Cardiac fibroblast (primary cell): ENCODE measurements around the gene WDR62.

Experiments
- DNase-seq, 2 donors: peaks; one replicate each; pipeline versions ENCODE4 v3.0.0 to v3.0.0-alpha.2; 2010; ENCODE audit warnings: low read depth in 2 of 2
- H3K4me3 ChIP-seq, 2 donors: replicated peaks in 1 of 2; 1 replicate in 1 of 2; 2 replicates in 1 of 2; pipeline ENCODE4 v1.5.1; 2011; ENCODE audit warnings: low read depth in 2 of 2, low read length in 2 of 2, mild to moderate bottlenecking in 2 of 2, moderate library complexity in 1 of 2
- TF ChIP-seq, protein P1 (sequence below): IDR thresholded peaks from one replicate; pipeline ENCODE4 v1.5.1; 2011; ENCODE audit warnings: low read depth, mild to moderate bottlenecking, low read length, inconsistent platforms

WDR62 gene

DNA sequence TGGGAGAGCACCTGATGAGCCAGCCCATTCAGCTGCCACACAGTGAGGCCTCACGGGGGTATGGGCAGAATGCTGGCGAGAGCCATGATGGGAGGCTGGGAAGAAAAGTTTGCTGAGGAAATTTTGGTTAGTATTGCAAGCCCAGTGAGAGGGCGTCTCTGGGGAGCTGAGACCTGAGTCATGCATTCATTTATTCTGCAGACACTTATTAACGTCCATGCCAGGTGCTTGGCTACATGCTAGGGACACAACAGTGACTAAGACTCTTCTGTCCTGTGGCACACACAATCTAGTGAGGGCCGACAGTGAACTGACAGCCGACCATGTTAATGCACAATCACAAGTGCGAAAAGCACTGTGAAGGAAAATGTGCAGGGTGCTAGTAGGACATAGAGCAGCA lies 27.2 kb downstream of the WDR62 start:
- TF ChIP-seq, protein P1, sequence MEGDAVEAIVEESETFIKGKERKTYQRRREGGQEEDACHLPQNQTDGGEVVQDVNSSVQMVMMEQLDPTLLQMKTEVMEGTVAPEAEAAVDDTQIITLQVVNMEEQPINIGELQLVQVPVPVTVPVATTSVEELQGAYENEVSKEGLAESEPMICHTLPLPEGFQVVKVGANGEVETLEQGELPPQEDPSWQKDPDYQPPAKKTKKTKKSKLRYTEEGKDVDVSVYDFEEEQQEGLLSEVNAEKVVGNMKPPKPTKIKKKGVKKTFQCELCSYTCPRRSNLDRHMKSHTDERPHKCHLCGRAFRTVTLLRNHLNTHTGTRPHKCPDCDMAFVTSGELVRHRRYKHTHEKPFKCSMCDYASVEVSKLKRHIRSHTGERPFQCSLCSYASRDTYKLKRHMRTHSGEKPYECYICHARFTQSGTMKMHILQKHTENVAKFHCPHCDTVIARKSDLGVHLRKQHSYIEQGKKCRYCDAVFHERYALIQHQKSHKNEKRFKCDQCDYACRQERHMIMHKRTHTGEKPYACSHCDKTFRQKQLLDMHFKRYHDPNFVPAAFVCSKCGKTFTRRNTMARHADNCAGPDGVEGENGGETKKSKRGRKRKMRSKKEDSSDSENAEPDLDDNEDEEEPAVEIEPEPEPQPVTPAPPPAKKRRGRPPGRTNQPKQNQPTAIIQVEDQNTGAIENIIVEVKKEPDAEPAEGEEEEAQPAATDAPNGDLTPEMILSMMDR = no peak
- peak in 1 of 2 donors; percentile 66 for DNase-seq
- H3K4me3 ChIP-seq = no peak overlapping the region

DNA sequence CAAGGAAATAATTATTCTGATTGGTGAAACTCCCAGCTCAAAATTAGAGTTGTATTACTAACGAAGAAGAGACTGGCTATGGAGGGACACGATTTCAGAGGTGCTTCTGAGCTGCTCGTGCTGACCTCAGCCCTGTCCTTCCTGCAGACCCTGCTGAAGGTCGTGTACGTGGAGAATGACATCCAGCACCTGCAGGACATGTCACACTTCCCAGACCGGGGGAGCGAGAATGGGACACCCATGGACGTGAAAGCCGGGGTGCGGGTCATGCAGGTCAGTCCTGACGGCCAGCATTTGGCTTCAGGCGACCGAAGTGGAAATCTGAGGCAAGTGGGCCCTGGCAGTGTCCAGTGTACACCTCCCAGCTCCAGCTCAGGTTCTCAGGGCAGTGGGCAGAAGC lies 28.2 kb downstream of the WDR62 start:
- TF ChIP-seq, protein P1 = no peak
- no peak for DNase-seq
- H3K4me3 ChIP-seq = no peak overlapping the region

DNA sequence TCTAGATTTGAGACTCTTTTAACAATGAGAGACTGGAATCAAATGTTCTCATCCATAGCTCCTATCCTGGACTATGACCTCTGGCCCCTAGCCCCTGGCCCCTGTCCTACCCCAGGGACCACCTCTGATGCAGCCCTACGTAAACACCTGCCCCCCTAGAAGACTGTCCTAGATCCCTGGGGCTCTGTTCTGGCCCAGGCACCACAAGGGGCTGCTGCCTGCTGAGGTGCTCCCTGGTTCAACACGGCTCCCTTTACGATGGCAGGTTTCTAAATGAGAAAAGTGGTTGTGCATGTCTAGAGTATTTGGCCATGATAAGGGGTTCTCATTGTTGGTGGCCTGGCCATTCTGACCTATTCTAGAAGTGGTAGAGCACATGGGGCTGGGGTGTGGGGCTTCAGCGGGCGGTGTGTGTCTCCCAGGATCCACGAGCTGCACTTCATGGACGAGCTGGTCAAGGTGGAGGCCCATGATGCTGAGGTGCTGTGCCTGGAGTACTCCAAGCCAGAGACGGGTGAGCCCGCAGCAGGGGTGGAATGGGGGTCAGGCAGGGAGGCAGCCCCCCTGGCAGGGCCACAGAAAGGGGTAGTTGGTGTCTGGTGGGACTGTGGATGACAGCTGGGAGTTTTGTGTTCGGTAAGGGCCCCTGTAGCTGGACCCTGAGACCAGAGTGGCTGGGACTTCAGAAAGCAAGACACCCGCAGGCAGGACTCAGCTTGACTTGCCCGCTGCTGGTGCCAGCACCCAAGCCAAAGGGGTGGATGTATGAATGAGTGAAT lies 29.7 kb downstream of the WDR62 start:
- H3K4me3 ChIP-seq = no peak overlapping the region
- TF ChIP-seq, protein P1 = no peak
- no peak for DNase-seq

DNA sequence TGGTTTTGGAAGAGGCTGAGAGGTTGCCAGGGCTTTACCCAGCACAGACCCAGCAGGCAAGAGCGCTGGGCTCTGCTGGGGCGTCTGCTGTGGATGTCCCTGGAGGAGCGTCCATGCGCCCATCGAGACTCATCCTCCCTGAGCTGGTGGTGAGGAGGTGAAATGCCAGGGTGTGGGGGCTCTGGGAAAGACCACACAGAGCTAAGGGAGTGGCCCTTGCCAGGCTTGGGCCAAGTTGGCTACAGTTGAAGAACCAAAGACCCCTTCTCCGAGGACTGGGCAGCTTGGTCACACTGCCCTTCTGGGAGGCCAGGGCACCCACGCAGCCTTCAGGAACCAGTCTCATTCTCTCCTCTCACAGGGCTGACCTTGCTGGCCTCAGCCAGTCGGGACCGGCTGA lies 31.6 kb downstream of the WDR62 start:
- DNase-seq = no peak
- TF ChIP-seq, protein P1 = no peak
- H3K4me3 ChIP-seq = no peak overlapping the region

DNA sequence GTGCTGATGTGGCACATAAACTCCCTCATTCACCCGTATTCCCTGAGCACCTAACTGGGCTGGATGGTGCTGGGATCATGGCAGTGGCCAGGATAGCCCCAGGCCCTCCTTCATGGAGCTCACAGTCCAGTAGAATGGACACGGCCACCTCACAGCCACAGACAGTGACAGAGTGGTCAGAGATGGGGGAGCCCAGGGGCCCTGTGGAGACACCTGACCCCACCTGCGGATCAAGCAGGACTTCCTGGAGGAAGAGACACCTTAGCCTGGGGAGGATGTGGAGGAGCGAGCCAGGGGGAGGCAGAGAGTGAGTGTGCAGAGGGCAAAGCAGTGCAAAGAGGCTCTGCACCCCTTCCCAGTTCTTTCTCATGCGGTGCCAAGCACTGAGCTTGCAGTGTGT lies 35.1 kb downstream of the WDR62 start:
- no peak overlapping the region for H3K4me3 ChIP-seq
- TF ChIP-seq, protein P1 = no peak
- DNase-seq = no peak

DNA sequence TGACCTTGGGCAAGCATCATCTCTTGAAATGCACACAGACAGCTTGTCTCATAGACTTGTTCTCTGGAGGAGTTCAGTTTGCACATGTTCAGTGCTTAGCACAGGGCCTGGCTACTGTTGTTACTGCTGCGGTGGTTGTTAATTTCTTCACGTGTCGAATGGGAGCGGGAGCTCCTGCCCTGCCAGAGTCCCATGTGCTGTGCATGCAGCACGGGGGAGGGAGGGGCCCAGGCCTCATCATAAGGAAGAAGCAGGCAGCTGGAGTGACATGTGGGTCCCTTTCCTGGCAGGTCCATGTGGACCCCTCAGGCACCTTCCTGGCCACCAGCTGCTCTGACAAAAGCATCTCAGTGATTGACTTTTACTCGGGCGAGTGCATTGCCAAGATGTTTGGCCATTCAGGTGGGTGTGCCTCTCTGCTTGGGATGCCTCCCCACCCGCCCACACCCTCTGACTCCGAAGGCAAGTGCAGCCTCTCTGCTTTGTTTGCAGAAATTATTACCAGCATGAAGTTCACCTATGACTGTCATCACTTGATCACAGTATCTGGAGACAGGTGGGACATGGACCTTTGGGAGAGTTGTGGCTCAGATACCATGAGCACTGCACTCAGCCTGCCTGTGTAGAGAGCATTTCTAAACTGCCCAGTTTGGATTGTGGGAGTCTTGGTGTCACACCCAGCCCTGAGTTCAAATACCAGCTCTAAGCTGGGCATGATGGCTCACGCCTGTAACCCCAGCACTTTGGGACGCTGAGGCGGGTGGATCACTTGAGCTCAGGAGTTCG lies 36.4 kb downstream of the WDR62 start:
- no peak overlapping the region for H3K4me3 ChIP-seq
- TF ChIP-seq, protein P1 = no peak
- DNase-seq = no peak
